ENCODE data around the gene HOXD12. TPM values are rescaled to one million over a fixed set of nuclear protein-coding genes. Genes with fewer than 3 reads are reported as not detected.

Gene HOXD12
- polyA plus RNA-seq, 1 donor (not counting 4 experiments of a cell fraction or from before 2014, with no cell fraction given) = not detected

- Histone ChIP-seq H3K27ac (ENCODE audit: control insufficient read depth, insufficient read depth, low read length) (no peak overlapping the region), H3K27me3 (ENCODE audit: control insufficient read depth, extremely low read depth, insufficient read depth, low read length) (peaks cover 97% of the 10 kb centered on the region), H3K4me3 (ENCODE audit: control insufficient read depth in 2 of 3, extremely low read depth in 1 of 3, insufficient read depth in 2 of 3, low read depth in 1 of 3, low read length in 3 of 3) (no peak overlapping the region), H3K36me3 (ENCODE audit: control insufficient read depth in 2 of 2, extremely low read depth in 1 of 2, insufficient read depth in 2 of 2, low read length in 2 of 2) (no peaks in the 10 kb centered on the region), H2AFZ (ENCODE audit: control insufficient read depth, low read length) (no peak overlapping the region), H3K79me2 (ENCODE audit: control insufficient read depth, insufficient read depth, low read length) (no peaks in the 10 kb centered on the region), H3K4me1 (ENCODE audit: control insufficient read depth, extremely low read depth, insufficient read depth, low read length) (no peaks in the 10 kb centered on the region), H3K9me3 (ENCODE audit: control insufficient read depth, low read depth, low read length) (peaks cover 4% of the 10 kb centered on the region), H3K4me2 (ENCODE audit: control insufficient read depth, extremely low read depth, insufficient read depth, low read depth, low read length) (no peak overlapping the region), H3K9me1 (ENCODE audit: control insufficient read depth, extremely low read depth, insufficient read depth, low read length) (no peaks in the 10 kb centered on the region), H4K20me1 (ENCODE audit: control insufficient read depth, extremely low read depth, insufficient read depth, low read length) (no peaks in the 10 kb centered on the region), H3K9ac (ENCODE audit: control insufficient read depth, extremely low read depth, insufficient read depth, low read length) (no peak overlapping the region)
- DNase-seq (ENCODE audit: low read depth, low spot score) = no peak
- TF ChIP-seq CTCF (optimal IDR thresholded peaks at IDR 0.05 in 1 of 3, IDR thresholded peaks at IDR 0.05 in 1 of 3, conservative IDR thresholded peaks at IDR 0.05 in 1 of 3; ENCODE audit: extremely low read depth in 1 of 3, insufficient read depth in 2 of 3, low read length in 3 of 3) (no peak), EZH2 (IDR thresholded peaks at IDR 0.05; ENCODE audit: low read length) (peak; percentile 62)
- dilution Hi-C loops (cut with MboI; ENCODE audit: extremely low pct_ligation_motif_present, low sequenced_read_pairs) = no loop called here
- FAIRE-seq = no peak
Measured at GRCh38 chr2:176117162-176117822, 17.7 kb downstream of the HOXD12 start.

GRCh38 chr2:176117823-176118371 lies 18.3 kb downstream of the HOXD12 start:
- FAIRE-seq (no peak), DNase-seq (ENCODE audit: low read depth, low spot score) (no peak)
- H3K4me3 ChIP-seq (ENCODE audit: control insufficient read depth in 2 of 3, extremely low read depth in 1 of 3, insufficient read depth in 2 of 3, low read depth in 1 of 3, low read length in 3 of 3) = no peak overlapping the region
- no peak overlapping the region for H3K4me2 ChIP-seq (ENCODE audit: control insufficient read depth, extremely low read depth, insufficient read depth, low read depth, low read length)
- H3K36me3 ChIP-seq (ENCODE audit: control insufficient read depth in 2 of 2, extremely low read depth in 1 of 2, insufficient read depth in 2 of 2, low read length in 2 of 2) = no peaks in the 10 kb centered on the region
- no peaks in the 10 kb centered on the region for H3K4me1 ChIP-seq (ENCODE audit: control insufficient read depth, extremely low read depth, insufficient read depth, low read length)
- H2AFZ ChIP-seq (ENCODE audit: control insufficient read depth, low read length) = no peak overlapping the region
- dilution Hi-C loops (cut with MboI; ENCODE audit: extremely low pct_ligation_motif_present, low sequenced_read_pairs) = no loop called here
- H3K27me3 ChIP-seq (ENCODE audit: control insufficient read depth, extremely low read depth, insufficient read depth, low read length) = peaks cover 97% of the 10 kb centered on the region
- H3K27ac ChIP-seq (ENCODE audit: control insufficient read depth, insufficient read depth, low read length) = no peak overlapping the region
- no peaks in the 10 kb centered on the region for H3K9me1 ChIP-seq (ENCODE audit: control insufficient read depth, extremely low read depth, insufficient read depth, low read length)
- no peaks in the 10 kb centered on the region for H3K79me2 ChIP-seq (ENCODE audit: control insufficient read depth, insufficient read depth, low read length)
- no peak overlapping the region for H3K9ac ChIP-seq (ENCODE audit: control insufficient read depth, extremely low read depth, insufficient read depth, low read length)
- H4K20me1 ChIP-seq (ENCODE audit: control insufficient read depth, extremely low read depth, insufficient read depth, low read length) = no peaks in the 10 kb centered on the region
- TF ChIP-seq EZH2 (IDR thresholded peaks at IDR 0.05; ENCODE audit: low read length) (no peak), CTCF (optimal IDR thresholded peaks at IDR 0.05 in 1 of 3, IDR thresholded peaks at IDR 0.05 in 1 of 3, conservative IDR thresholded peaks at IDR 0.05 in 1 of 3; ENCODE audit: extremely low read depth in 1 of 3, insufficient read depth in 2 of 3, low read length in 3 of 3) (no peak)
- peaks cover 4% of the 10 kb centered on the region for H3K9me3 ChIP-seq (ENCODE audit: control insufficient read depth, low read depth, low read length)

Data from keratinocyte (primary cell).